Fibroblast of lung (primary cell): ENCODE data around the gene OSGIN1.

Source experiments
- EZH2 ChIP-seq: IDR thresholded peaks from 2 replicates; pipeline ENCODE4 v1.5.1; 2012; ENCODE audit warnings: low read length, control low read depth, mild to moderate bottlenecking; ENCODE audit errors: missing control alignments
- TF ChIP-seq, protein P1 (sequence below), 2 donors: IDR thresholded peaks in 1 of 2; conservative IDR thresholded peaks in 1 of 2; 1 replicate in 1 of 2; 2 replicates in 1 of 2; pipeline ENCODE4 v1.5.1; 2011 to 2012; ENCODE audit warnings: low read length in 2 of 2, control low read depth in 1 of 2, inconsistent platforms in 1 of 2, low read depth in 1 of 2, mild to moderate bottlenecking in 1 of 2

- no peak for TF ChIP-seq EZH2
- TF ChIP-seq, protein P1, sequence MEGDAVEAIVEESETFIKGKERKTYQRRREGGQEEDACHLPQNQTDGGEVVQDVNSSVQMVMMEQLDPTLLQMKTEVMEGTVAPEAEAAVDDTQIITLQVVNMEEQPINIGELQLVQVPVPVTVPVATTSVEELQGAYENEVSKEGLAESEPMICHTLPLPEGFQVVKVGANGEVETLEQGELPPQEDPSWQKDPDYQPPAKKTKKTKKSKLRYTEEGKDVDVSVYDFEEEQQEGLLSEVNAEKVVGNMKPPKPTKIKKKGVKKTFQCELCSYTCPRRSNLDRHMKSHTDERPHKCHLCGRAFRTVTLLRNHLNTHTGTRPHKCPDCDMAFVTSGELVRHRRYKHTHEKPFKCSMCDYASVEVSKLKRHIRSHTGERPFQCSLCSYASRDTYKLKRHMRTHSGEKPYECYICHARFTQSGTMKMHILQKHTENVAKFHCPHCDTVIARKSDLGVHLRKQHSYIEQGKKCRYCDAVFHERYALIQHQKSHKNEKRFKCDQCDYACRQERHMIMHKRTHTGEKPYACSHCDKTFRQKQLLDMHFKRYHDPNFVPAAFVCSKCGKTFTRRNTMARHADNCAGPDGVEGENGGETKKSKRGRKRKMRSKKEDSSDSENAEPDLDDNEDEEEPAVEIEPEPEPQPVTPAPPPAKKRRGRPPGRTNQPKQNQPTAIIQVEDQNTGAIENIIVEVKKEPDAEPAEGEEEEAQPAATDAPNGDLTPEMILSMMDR (conservative IDR thresholded peaks at IDR 0.05 in 1 of 2, IDR thresholded peaks at IDR 0.05 in 1 of 2; ENCODE audit: low read depth in 1 of 2, low read length in 2 of 2): no peak
Measured at GRCh38 chr16:83994087-83994486, 41.0 kb downstream of the OSGIN1 start.
